Breast epithelium (tissue), 4 donors: ENCODE measurements around the gene BEND5. TPM values are rescaled to one million over a fixed set of nuclear protein-coding genes. Genes with fewer than 3 reads are reported as not detected.

Experiments
- DNase-seq, 2 donors: peaks; one replicate each; pipeline ENCODE4 v3.0.0-alpha.2; 2019; ENCODE audit warnings: low spot score in 2 of 2
- H3K27ac ChIP-seq, 2 donors: fragments of 200-600 bp; sonication (generic) in 1 of 2; one replicate each; pipeline ENCODE4 v1.5.1; 2016 to 2019; ENCODE audit warnings: mild to moderate bottlenecking in 1 of 2
- H3K27me3 ChIP-seq, 2 donors: fragments of 200-600 bp; sonication (generic) in 1 of 2; one replicate each; pipeline versions ENCODE4 v1.5.1 to v1.6.0; 2017 to 2019; ENCODE audit warnings: control low read depth in 1 of 2, mild to moderate bottlenecking in 1 of 2
- H3K36me3 ChIP-seq: fragments of 200-600 bp; one replicate; pipeline ENCODE4 v1.5.1; 2019
- H3K4me1 ChIP-seq, 2 donors: fragments of 200-600 bp; sonication (generic); one replicate each; pipeline ENCODE4 v1.5.1; 2016 to 2019; ENCODE audit warnings: control low read depth in 1 of 2
- H3K4me3 ChIP-seq, 3 donors: fragments of 200-600 bp; sonication (generic); 1 replicate in 2 of 3; 2 replicates in 1 of 3; pipeline ENCODE4 v1.5.1; 2016 to 2019; ENCODE audit warnings: mild to moderate bottlenecking in 3 of 3, moderate library complexity in 2 of 3
- H3K9me3 ChIP-seq, 2 donors: fragments of 200-600 bp; sonication (generic) in 1 of 2; one replicate each; pipeline ENCODE4 v1.5.1; 2016 to 2019; ENCODE audit warnings: control low read depth in 1 of 2
- CTCF ChIP-seq, 3 donors: fragments of 450-650 bp; IDR thresholded peaks; one replicate each; pipeline ENCODE4 v1.5.1; 2016 to 2017; ENCODE audit warnings: antibody characterized with exemption in 3 of 3, mild to moderate bottlenecking in 3 of 3, moderate library complexity in 3 of 3
- POLR2A ChIP-seq: fragments of 450-650 bp; IDR thresholded peaks from one replicate; pipeline ENCODE4 v1.6.1; 2016; ENCODE audit warnings: antibody characterized with exemption, mild to moderate bottlenecking, moderate library complexity
- POLR2AphosphoS5 ChIP-seq, 3 donors: sonication (generic); formaldehyde crosslinking; IDR thresholded peaks; one replicate each; pipeline ENCODE4 v1.6.1; 2017; ENCODE audit warnings: antibody characterized with exemption in 3 of 3
- intact Hi-C: fragments of 100-400 bp; cut with DNase I; formaldehyde crosslinking; loops from one replicate; pipeline ENCODE4 v1.15.1; 2023; ENCODE audit warnings: low total_unique reads
- total RNA-seq, 3 donors: library from RNA; depleted of rRNA; stranded (reverse); fragments of >200 nt; gene quantifications; one replicate each; pipeline ENCODE4 v1.1.0, GENCODE V29; 2016

The BEND5 gene
- total RNA-seq, 3 donors from 2014 or later: 3.2 to 7.3 (median 5.9) TPM

GRCh38 chr1:48725341-48726046 is 51.2 kb downstream of the BEND5 start:
- Histone ChIP-seq H3K9me3 (no peaks in the 10 kb centered on the region), H3K27ac (no peak overlapping the region), H3K4me3 (no peak overlapping the region), H3K27me3 (no peaks in the 10 kb centered on the region), H3K4me1 (no peaks in the 10 kb centered on the region), H3K36me3 (no peaks in the 10 kb centered on the region)
- intact Hi-C loops: no loop called here
- TF ChIP-seq CTCF (IDR thresholded peaks at IDR 0.05) (no peak), POLR2A (no peak), POLR2AphosphoS5 (IDR thresholded peaks at IDR 0.05) (no peak)
- DNase-seq: no peak

- Histone ChIP-seq H3K9me3 (no peaks in the 10 kb centered on the region), H3K4me1 (no peaks in the 10 kb centered on the region), H3K27me3 (no peaks in the 10 kb centered on the region), H3K27ac (no peak overlapping the region), H3K4me3 (no peak overlapping the region), H3K36me3 (no peaks in the 10 kb centered on the region)
- TF ChIP-seq POLR2AphosphoS5 (IDR thresholded peaks at IDR 0.05) (no peak), CTCF (IDR thresholded peaks at IDR 0.05) (no peak), POLR2A (no peak)
- intact Hi-C loops: no loop called here
- no peak for DNase-seq
Measured at GRCh38 chr1:48720929-48721328, 55.8 kb downstream of the BEND5 start.

GRCh38 chr1:48718705-48719104 is 58.0 kb downstream of the BEND5 start:
- Histone ChIP-seq H3K4me3 (no peak overlapping the region), H3K27me3 (no peaks in the 10 kb centered on the region), H3K4me1 (no peaks in the 10 kb centered on the region), H3K27ac (no peak overlapping the region), H3K9me3 (no peaks in the 10 kb centered on the region), H3K36me3 (no peaks in the 10 kb centered on the region)
- no peak for DNase-seq
- TF ChIP-seq POLR2AphosphoS5 (IDR thresholded peaks at IDR 0.05) (no peak), POLR2A (no peak), CTCF (IDR thresholded peaks at IDR 0.05) (no peak)
- intact Hi-C loops: no loop called here

- no peaks in the 10 kb centered on the region for H3K27me3 ChIP-seq
- no peaks in the 10 kb centered on the region for H3K4me1 ChIP-seq
- no peak for TF ChIP-seq POLR2AphosphoS5 (IDR thresholded peaks at IDR 0.05)
- no peak for TF ChIP-seq POLR2A
- TF ChIP-seq CTCF (IDR thresholded peaks at IDR 0.05): no peak
- DNase-seq: no peak
- no peak overlapping the region for H3K4me3 ChIP-seq
- no peaks in the 10 kb centered on the region for H3K9me3 ChIP-seq
- intact Hi-C loops: no loop called here
- no peak overlapping the region for H3K27ac ChIP-seq
- H3K36me3 ChIP-seq: no peaks in the 10 kb centered on the region
Measured at GRCh38 chr1:48718116-48718630, 58.5 kb downstream of the BEND5 start.

- no peak for DNase-seq
- TF ChIP-seq POLR2A: no peak
- no peak for TF ChIP-seq POLR2AphosphoS5 (IDR thresholded peaks at IDR 0.05)
- TF ChIP-seq CTCF (IDR thresholded peaks at IDR 0.05): no peak
- no peaks in the 10 kb centered on the region for H3K36me3 ChIP-seq
- H3K27ac ChIP-seq: no peak overlapping the region
- no peaks in the 10 kb centered on the region for H3K4me1 ChIP-seq
- H3K4me3 ChIP-seq: no peak overlapping the region
- intact Hi-C loops: no loop called here
- no peaks in the 10 kb centered on the region for H3K27me3 ChIP-seq
- H3K9me3 ChIP-seq: no peaks in the 10 kb centered on the region
Measured at GRCh38 chr1:48717082-48717481, 59.6 kb downstream of the BEND5 start.
